22Rv1 (cell line): ENCODE measurements around the gene AOC3.
"Not testable (repeated sequence)": the region's sequence is repeated elsewhere in the genome, so short reads cannot be mapped to it uniquely, and the experiment has no call there.

ENCODE experiments used
- H3K27ac ChIP-seq: fragments of 450-650 bp; 2 replicates; pipeline ENCODE4 v1.5.1; 2017
- CTCF ChIP-seq: fragments of 450-650 bp; IDR thresholded peaks from 2 replicates; pipeline ENCODE4 v1.5.1; 2017; ENCODE audit warnings: mild to moderate bottlenecking
- ZFX ChIP-seq: fragments of 450-650 bp; IDR thresholded peaks from 2 replicates; pipeline ENCODE4 v1.6.1; 2017; ENCODE audit warnings: antibody characterized with exemption, borderline replicate concordance

AOC3 gene

GRCh38 chr17:42866216-42866615 is 15.2 kb downstream of the AOC3 start:
- H3K27ac ChIP-seq: no peak overlapping the region

GRCh38 chr17:42866631-42867575 is 15.9 kb downstream of the AOC3 start:
- no peak overlapping the region for H3K27ac ChIP-seq
- TF ChIP-seq ZFX: no peak
- TF ChIP-seq CTCF: no peak

More at GRCh38 chr17:42866216-42866615, 15.2 kb downstream of the AOC3 start:
- TF ChIP-seq CTCF: no peak
- TF ChIP-seq ZFX: no peak

- not testable (repeated sequence) for H3K27ac ChIP-seq
These were observed 16.8 kb downstream of the AOC3 start for GRCh38 chr17:42867694-42868261.

GRCh38 chr17:42868338-42868737 is 17.3 kb downstream of the AOC3 start:
- TF ChIP-seq ZFX: no peak
- no peak for TF ChIP-seq CTCF
- H3K27ac ChIP-seq: no peak overlapping the region

- no peak overlapping the region for H3K27ac ChIP-seq
- no peak for TF ChIP-seq CTCF
- TF ChIP-seq ZFX: no peak
These were observed 20.6 kb downstream of the AOC3 start for GRCh38 chr17:42871647-42872046.

GRCh38 chr17:42872251-42872965 is 21.4 kb downstream of the AOC3 start:
- TF ChIP-seq CTCF: no peak
- TF ChIP-seq ZFX: no peak
- H3K27ac ChIP-seq: no peak overlapping the region

- TF ChIP-seq CTCF (no peak), ZFX (no peak)
- H3K27ac ChIP-seq: no peak overlapping the region
These were observed 22.3 kb downstream of the AOC3 start for GRCh38 chr17:42873315-42873714.

- H3K27ac ChIP-seq: not testable (repeated sequence)
These were observed 23.1 kb downstream of the AOC3 start for GRCh38 chr17:42873932-42874695.
